Adrenal gland (tissue), 12 donors: ENCODE data around the gene DENND6B. TPM values are rescaled to one million over a fixed set of nuclear protein-coding genes. Genes with fewer than 3 reads are reported as not detected.

ENCODE experiments used
- DNase-seq, 7 donors: peaks; one replicate each; pipeline ENCODE4 v3.0.0-alpha.2; 2019 to 2020
- H3K27ac ChIP-seq, 5 donors: fragments of 200-600 bp; sonication (generic) in 4 of 5; 1 replicate in 3 of 5; 2 replicates in 2 of 5; pipeline versions ENCODE4 v1.5.1 to v1.8.0; 2016 to 2020; ENCODE audit warnings: mild to moderate bottlenecking in 1 of 5
- H3K27me3 ChIP-seq: fragments of 200-600 bp; 2 replicates; pipeline ENCODE4 v1.8.0; 2021
- H3K36me3 ChIP-seq, 2 donors: fragments of 200-600 bp; replicated peaks in 1 of 2; 1 replicate in 1 of 2; 2 replicates in 1 of 2; pipeline versions ENCODE4 v1.5.1 to v1.8.0; 2018 to 2022
- H3K4me1 ChIP-seq, 2 donors: fragments of 200-600 bp; replicated peaks in 1 of 2; 1 replicate in 1 of 2; 2 replicates in 1 of 2; pipeline versions ENCODE4 v1.5.1 to v1.8.0; 2018 to 2021
- H3K4me3 ChIP-seq, 4 donors: fragments of 200-600 bp; sonication (generic) in 3 of 4; one replicate each; pipeline ENCODE4 v1.5.1; 2016 to 2018
- H3K9me3 ChIP-seq, 3 donors: fragments of 200-600 bp; sonication (generic) in 1 of 3; replicated peaks in 1 of 3; 1 replicate in 2 of 3; 2 replicates in 1 of 3; pipeline versions ENCODE4 v1.5.1 to v1.8.0; 2016 to 2021
- CTCF ChIP-seq, 6 experiments: fragments of 450-650 bp in 4 of 6; fragments of 200-600 bp in 2 of 6; sonication (generic) in 1 of 6; IDR thresholded peaks; 1 replicate in 5 of 6; 2 replicates in 1 of 6; pipeline versions ENCODE4 v1.5.1 to v1.8.0; 2016 to 2021; ENCODE audit warnings: antibody characterized with exemption in 6 of 6, mild to moderate bottlenecking in 2 of 6, moderate library complexity in 1 of 6
- POLR2A ChIP-seq, 2 donors: fragments of 450-650 bp; IDR thresholded peaks; one replicate each; pipeline ENCODE4 v1.6.1; 2017; ENCODE audit warnings: antibody characterized with exemption in 2 of 2, mild to moderate bottlenecking in 2 of 2, moderate library complexity in 1 of 2
- WGBS, 4 donors: extraction: QIAGEN DNeasy Blood & Tissue Kit in 2 of 4; methylation state at CpG; one replicate each; pipeline versions ENCODE4 v1.1.5 to v1.1.7; 2013 to 2017; 5-methylcytosine and 5-hydroxymethylcytosine counted together
- intact Hi-C, 2 donors: fragments of 100-400 bp; cut with DNase I; formaldehyde crosslinking; loops; one replicate each; pipeline versions ENCODE4 v1.14.1 to v1.15.0; 2022 to 2023
- polyA plus RNA-seq, 3 donors: library from polyadenylated mRNA; stranded (reverse); fragments of 200-250 nt in 2 of 3; fragments of 350-450 nt in 1 of 3; fragmentation: Illumina TruSeq in 1 of 3; extraction: RNeasy Lipid Tissue Mini Kit (QIAGEN cat#74804) in 1 of 3; gene quantifications; one replicate each; pipeline ENCODE4 v1.2.3, GENCODE V29; 2013 to 2014
- total RNA-seq, 9 donors: library from RNA; depleted of rRNA in 4 of 9; stranded (reverse); fragments of >200 nt in 4 of 9; fragments of 120-200 nt in 1 of 9; fragmentation: NEBNext Ultra II Directional in 1 of 9; extraction: Animal tissue kit (Norgen Biotek cat#: 25700) in 1 of 9; gene quantifications; one replicate each; pipeline versions ENCODE4 v1.1.0 to v1.2.4, GENCODE V29; 2013 to 2023
- donor health status: healthy with polysubstance abuse.
- donor health status: Bipolar disorder and iron deficiency.
- donor health status: DM: yes; HTN: yes; CAD: no.
- donor health status: DM: no; HTN: no; CAD: no.
- donor health status: DM: no; HTN: no; CAD: no.
- donor health status: DM: yes; HTN: yes; CAD: no.

Gene DENND6B
- total and polyA plus RNA-seq, 12 donors, result 1.8 to 32.7 (median 8.9) TPM

GRCh38 chr22:50296658-50297490 lies 29.9 kb downstream of the DENND6B start:
- peak in 1 of 7 donors; percentile 59 for DNase-seq
- peak overlapping the region in 3 of 5 donors; percentile 37 to 72 (median 54) for H3K27ac ChIP-seq
- H3K36me3 ChIP-seq, result no peaks in the 10 kb centered on the region
- peaks cover 77 to 89% of the 10 kb centered on the region in 2 donors for H3K4me1 ChIP-seq
- 26 to 41% (median 30%) methylated on average over 12 to 29 of the region's 29 CpGs for WGBS, 4 donors
- no peak overlapping the region for H3K4me3 ChIP-seq
- no peaks in the 10 kb centered on the region for H3K27me3 ChIP-seq
- intact Hi-C loops, result no loop called here
- TF ChIP-seq POLR2A (IDR thresholded peaks at IDR 0.05), result no peak
- TF ChIP-seq CTCF (IDR thresholded peaks at IDR 0.05), result no peak
- no peaks in the 10 kb centered on the region for H3K9me3 ChIP-seq

DNA sequence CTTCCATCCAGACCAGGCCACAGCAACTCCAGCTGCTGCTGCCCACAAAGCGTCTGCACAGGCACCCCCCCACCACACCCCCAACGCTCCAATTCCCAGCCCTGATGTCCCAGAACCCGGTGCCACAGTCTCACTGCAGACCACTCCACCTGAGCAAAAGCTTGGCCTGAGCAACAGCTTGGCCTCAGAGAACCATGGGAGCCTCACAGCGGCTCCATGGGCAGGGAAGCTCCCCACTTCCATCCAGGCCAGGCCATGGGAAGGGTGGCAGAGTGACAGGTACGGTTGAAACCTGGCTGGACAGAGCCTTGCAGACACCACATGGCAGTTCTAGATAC lies 32.5 kb downstream of the DENND6B start:
- no peaks in the 10 kb centered on the region for H3K9me3 ChIP-seq
- 49 to 57% (median 53%) methylated on average over 4 to 5 of the region's 5 CpGs for WGBS, 4 donors
- H3K4me3 ChIP-seq, result no peak overlapping the region
- no peaks in the 10 kb centered on the region for H3K27me3 ChIP-seq
- DNase-seq, result no peak
- H3K36me3 ChIP-seq, result peaks cover 0 to 14% of the 10 kb centered on the region in 2 donors
- peak overlapping the region in 4 of 5 donors; percentile 37 to 91 (median 59) for H3K27ac ChIP-seq
- intact Hi-C loops, result no loop called here
- H3K4me1 ChIP-seq, result peaks cover 53 to 63% of the 10 kb centered on the region in 2 donors
- no peak for TF ChIP-seq POLR2A (IDR thresholded peaks at IDR 0.05)
- no peak for TF ChIP-seq CTCF (IDR thresholded peaks at IDR 0.05)

GRCh38 chr22:50293441-50294318 lies 33.1 kb downstream of the DENND6B start:
- 20 to 29% (median 26%) methylated on average over 1 to 42 of the region's 42 CpGs for WGBS, 4 donors
- peaks cover 48 to 57% of the 10 kb centered on the region in 2 donors for H3K4me1 ChIP-seq
- no peaks in the 10 kb centered on the region for H3K27me3 ChIP-seq
- peak in 4 of 7 donors; percentile 65 to 82 (median 76) for DNase-seq
- peak overlapping the region in 4 of 5 donors; percentile 37 to 91 (median 59) for H3K27ac ChIP-seq
- no peaks in the 10 kb centered on the region for H3K9me3 ChIP-seq
- intact Hi-C loops, result no loop called here
- peak overlapping the region in 1 of 4 donors; percentile 19 for H3K4me3 ChIP-seq
- peaks cover 0 to 20% of the 10 kb centered on the region in 2 donors for H3K36me3 ChIP-seq
- TF ChIP-seq CTCF (IDR thresholded peaks at IDR 0.05), result no peak
